Subcutaneous adipose tissue (tissue), 4 donors: Measurements from ENCODE around the gene ERN1. TPM values are rescaled to one million over a fixed set of nuclear protein-coding genes. Genes with fewer than 3 reads are reported as not detected.

ENCODE experiments used
- total RNA-seq, 4 donors: library from RNA; depleted of rRNA; stranded (reverse); fragments of >200 nt; gene quantifications; one replicate each; pipeline ENCODE4 v1.1.0, GENCODE V29; 2016
- TF ChIP-seq, protein P1 (sequence below): fragments of 450-650 bp; IDR thresholded peaks from one replicate; pipeline ENCODE4 v1.5.1; 2016; ENCODE audit warnings: low read depth, mild to moderate bottlenecking, control low read depth, antibody characterized with exemption, moderate library complexity

ERN1 gene
- total RNA-seq, 4 donors from 2014 or later: 9.6 to 13.1 (median 11.7) TPM

DNA sequence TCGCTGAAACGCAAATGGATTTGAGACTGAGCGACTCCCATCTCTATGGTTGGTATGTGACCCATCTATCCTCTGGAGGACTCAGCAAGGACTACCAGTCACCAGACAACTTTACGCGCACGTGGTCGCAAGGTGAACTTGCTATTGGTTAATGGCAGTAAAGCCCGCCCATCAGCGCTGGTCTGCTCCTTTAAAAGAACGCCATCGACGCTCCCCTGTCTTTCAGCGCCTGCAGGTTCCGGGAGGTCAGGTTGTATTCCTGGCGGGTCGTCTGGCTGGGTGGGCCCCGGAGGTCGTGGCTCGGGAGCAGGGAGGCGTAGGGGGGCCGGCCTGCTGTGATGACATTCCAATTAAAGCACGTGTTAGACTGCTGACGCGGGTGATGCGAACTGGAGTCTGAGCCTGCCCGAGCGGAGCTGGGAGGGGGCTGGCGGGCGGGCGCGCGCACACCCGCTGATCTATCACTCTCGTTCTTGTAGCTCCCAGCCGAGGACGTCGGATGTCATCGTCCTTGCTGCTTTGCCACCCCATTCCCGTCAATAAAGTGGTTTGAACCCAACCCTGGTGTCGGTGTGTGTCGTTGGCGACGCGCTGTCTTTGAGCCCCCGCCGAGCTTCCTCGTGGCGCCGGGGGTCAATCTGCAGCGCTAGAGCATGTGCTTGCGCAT, 15.9 kb upstream of the ERN1 start:
- TF ChIP-seq, protein P1, sequence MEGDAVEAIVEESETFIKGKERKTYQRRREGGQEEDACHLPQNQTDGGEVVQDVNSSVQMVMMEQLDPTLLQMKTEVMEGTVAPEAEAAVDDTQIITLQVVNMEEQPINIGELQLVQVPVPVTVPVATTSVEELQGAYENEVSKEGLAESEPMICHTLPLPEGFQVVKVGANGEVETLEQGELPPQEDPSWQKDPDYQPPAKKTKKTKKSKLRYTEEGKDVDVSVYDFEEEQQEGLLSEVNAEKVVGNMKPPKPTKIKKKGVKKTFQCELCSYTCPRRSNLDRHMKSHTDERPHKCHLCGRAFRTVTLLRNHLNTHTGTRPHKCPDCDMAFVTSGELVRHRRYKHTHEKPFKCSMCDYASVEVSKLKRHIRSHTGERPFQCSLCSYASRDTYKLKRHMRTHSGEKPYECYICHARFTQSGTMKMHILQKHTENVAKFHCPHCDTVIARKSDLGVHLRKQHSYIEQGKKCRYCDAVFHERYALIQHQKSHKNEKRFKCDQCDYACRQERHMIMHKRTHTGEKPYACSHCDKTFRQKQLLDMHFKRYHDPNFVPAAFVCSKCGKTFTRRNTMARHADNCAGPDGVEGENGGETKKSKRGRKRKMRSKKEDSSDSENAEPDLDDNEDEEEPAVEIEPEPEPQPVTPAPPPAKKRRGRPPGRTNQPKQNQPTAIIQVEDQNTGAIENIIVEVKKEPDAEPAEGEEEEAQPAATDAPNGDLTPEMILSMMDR: no peak

DNA sequence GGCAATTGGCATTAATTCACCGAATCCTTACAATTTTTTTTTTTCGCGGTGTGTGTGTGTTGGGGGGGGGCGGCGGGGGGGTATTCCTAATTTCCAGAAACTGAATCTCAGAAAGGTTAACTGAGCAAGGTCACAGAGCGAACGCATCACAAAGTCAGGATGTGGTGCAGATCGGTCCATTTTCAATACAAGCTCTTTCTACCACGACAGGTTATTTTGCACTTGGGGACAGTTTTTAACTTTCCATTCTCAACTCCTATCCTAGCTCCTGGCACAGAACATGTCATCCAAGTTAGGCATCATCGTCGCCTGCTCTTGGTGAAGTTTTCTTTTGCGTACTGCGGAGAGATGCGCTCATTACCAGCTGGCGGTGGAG, 15.4 kb upstream of the ERN1 start:
- TF ChIP-seq, protein P1: no peak

DNA sequence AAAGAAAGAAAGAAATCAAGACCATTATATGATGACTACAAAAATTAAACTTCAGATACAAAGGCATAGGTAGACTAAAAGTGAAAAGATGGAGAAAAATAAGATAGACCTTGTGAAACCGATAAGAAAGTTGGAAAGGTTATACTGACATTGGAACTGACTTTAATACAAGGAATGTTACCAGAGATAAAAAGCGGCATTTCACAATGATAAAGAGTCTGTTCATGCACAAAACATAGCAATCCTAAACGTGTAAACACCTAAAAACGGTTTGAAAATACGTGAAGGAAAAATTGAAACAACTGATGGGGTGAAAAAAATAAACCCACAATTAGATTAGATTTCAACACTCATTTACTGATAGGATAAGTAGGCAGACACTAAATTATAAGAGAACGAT, 9.6 kb upstream of the ERN1 start:
- TF ChIP-seq, protein P1: no peak

DNA sequence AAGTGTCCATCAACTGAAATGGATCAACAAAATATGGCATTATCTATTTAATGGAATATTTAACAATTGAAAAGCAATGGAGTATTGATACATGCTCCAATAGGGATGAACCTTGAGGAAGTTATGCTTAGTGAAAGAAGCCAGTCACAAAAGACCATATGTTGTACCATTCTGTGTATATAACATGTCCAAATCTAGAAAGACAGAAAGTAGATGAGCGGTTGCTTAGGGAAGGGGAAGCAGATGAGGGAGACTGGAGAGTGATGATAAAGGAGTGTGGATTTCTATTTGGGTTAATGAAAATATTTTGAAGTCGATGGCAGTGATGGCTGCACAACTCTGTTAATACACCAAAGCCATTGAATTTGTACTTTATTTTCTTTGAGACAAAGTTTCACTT, 8.5 kb upstream of the ERN1 start:
- TF ChIP-seq, protein P1: no peak

DNA sequence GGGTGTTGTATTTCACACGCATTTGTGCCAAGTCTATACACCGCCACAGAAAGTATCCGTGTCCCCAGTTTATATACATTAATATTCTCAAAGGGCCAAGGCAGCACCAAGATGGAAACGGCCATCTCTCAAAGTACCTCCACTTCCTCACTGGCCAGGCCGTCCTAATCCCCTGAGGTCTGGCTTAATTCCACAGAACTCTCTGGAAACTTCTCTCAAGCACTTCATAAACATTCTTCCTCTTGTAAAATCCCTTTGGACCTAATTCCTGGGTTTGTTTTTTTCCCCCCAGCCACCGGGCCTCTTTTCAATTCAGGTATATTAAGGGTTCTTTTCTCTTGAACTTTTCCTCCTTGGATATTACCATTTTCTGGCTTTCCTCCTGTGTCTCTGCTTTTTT, 5.1 kb upstream of the ERN1 start:
- TF ChIP-seq, protein P1: no peak

DNA sequence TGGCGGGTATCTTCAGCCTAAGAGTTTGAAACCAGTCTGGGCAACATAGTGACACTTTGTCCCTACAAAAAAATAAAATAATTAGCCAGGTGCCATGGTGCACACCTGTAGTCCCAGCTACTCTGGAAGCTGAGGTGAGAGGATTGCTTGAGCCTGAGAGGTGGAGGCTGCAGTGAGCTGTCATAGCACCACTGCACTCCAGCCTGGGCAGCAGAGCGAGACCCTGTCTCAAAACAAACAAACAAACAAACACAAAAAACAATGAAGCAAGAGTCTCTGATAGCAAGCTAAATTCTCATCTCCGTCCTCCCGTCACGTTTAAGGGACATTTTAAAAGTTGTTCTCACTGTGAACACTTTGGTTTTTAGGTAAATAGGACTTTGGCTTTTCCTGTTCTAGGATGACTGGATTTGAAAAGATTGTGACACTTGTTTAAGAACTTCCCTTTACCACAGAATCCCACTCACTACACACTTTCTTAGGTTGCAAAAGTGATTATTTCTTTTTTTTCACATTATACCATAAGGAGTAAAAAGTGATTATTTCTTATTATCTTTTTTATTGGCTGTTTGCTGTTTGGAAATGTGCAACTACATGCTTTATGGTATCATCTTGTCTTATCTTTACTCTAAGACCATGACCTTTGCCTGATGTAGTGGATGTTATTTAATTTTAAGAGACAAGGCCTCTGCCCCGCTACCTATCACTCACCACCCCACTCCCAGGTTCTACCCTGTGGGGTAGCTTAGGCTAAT, 4.4 kb upstream of the ERN1 start:
- TF ChIP-seq, protein P1: no peak

DNA sequence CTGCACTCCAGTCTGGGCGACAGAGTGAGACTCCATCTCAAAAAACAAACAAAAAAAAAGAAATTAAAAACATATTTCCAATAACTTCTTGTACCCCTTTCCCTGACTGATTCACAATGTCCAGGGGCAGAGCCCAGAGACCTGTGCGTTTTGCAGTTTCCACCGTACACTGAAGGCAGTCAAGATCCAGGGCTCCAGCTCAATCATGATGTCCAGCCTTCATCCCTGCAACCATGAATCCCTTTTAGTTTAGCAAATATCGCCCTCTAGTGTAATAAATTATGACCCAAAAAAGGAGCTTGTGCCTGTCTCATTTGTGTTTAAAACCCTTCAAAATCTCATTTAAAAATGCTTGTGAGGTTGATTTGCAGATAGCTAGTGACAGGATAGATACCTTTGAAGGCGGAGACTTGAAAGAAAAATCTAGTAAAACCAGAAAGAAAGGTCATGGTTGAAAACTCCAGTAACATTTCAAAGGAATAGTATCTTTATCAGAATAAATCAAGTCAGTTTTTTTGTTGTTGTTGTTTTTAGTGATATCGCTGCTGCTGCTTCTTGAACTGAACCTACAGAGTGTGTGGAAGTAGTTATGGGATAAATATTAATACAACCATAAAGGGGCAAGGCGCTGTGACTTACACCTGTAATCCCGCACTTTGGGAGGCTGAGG, 3.7 kb upstream of the ERN1 start:
- TF ChIP-seq, protein P1: no peak
